ENCODE results near the gene NUMA1. TPM values are rescaled to one million over a fixed set of nuclear protein-coding genes. Genes with fewer than 3 reads are reported as not detected.

NUMA1 gene
- total and polyA plus RNA-seq, 4 donors, result 19.5 to 93.2 (median 42.1) TPM

- TF ChIP-seq, protein P1, sequence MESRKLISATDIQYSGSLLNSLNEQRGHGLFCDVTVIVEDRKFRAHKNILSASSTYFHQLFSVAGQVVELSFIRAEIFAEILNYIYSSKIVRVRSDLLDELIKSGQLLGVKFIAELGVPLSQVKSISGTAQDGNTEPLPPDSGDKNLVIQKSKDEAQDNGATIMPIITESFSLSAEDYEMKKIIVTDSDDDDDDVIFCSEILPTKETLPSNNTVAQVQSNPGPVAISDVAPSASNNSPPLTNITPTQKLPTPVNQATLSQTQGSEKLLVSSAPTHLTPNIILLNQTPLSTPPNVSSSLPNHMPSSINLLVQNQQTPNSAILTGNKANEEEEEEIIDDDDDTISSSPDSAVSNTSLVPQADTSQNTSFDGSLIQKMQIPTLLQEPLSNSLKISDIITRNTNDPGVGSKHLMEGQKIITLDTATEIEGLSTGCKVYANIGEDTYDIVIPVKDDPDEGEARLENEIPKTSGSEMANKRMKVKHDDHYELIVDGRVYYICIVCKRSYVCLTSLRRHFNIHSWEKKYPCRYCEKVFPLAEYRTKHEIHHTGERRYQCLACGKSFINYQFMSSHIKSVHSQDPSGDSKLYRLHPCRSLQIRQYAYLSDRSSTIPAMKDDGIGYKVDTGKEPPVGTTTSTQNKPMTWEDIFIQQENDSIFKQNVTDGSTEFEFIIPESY (IDR thresholded peaks at IDR 0.05), result no peak
- TF ChIP-seq FOXA1 (IDR thresholded peaks at IDR 0.05) (no peak), NR2F2 (IDR thresholded peaks at IDR 0.05) (no peak), JUND (IDR thresholded peaks at IDR 0.05) (no peak)
- TF ChIP-seq, protein P2, sequence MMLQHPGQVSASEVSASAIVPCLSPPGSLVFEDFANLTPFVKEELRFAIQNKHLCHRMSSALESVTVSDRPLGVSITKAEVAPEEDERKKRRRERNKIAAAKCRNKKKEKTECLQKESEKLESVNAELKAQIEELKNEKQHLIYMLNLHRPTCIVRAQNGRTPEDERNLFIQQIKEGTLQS (IDR thresholded peaks at IDR 0.05), result no peak
- H3K27ac ChIP-seq (ENCODE audit: low read depth in 1 of 2, low read length in 2 of 2), result no peak overlapping the region
- no peak for DNase-seq (ENCODE audit: low spot score)
- WGBS, result 93% methylated on average over 8 of the region's 8 CpGs
- no peaks in the 10 kb centered on the region for H3K4me1 ChIP-seq (ENCODE audit: control insufficient read depth in 4 of 4, insufficient read depth in 4 of 4, low read length in 3 of 4)
- H3K27me3 ChIP-seq (ENCODE audit: control insufficient read depth in 4 of 4, insufficient read depth in 4 of 4, low read length in 3 of 4), result no peaks in the 10 kb centered on the region
- H3K36me3 ChIP-seq (ENCODE audit: control insufficient read depth in 4 of 4, insufficient read depth in 3 of 4, low read depth in 1 of 4, low read length in 3 of 4), result peaks cover 26 to 97% (median 85%) of the 10 kb centered on the region in 4 donors
- no peaks in the 10 kb centered on the region for H3K9me3 ChIP-seq (ENCODE audit: control insufficient read depth in 4 of 4, low read length in 3 of 4)
- H3K4me3 ChIP-seq (ENCODE audit: low read depth in 1 of 3, low read length in 3 of 3), result no peak overlapping the region
- H3K9ac ChIP-seq (ENCODE audit: low read depth in 1 of 2, low read length in 2 of 2), result no peak overlapping the region
These were observed 73.8 kb downstream of the NUMA1 start for GRCh38 chr11:72006309-72007088.

DNA sequence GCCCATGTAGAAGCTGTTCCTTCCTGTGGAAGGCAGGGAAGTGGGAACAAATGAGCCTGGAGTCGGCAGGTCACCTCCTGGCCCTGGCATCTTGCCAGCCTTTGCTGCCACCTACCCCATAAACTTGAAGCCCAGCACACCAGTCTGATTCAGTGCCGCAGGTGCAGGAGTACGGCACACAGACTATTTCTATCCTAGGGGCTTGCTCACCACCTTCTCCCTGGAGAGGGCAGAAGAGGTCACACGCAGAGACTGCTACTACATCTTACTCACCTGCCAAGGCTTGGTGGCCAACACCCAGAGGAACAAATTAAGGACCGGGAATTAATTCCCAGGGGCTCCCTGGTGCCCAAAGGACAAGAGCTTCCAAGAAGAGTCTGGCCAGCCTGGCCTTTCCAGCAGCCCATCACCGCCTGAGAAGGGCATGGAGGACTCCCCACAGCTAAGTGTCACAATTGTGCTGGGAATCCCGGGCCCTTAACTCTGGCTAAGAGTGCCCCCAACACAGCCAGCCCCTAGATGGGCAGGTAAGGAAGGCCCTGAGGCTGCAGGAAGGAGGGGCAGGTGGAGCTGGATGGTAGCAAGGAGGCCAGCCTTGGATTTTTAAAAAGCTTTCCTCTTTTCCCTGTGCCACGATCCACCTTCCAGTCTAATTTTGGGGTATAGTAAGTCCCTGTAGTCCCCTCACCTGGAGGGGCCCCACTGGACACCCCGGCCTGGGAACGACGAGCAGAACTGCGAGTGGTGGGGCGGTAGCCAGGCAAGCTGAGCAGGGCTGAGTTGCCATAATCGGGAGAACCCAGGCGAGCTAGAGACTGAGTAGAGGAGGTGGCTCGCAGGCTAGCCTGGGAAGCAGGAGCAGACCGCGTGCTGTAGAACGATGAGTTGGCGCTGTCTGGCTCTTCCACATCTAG lies 74.7 kb downstream of the NUMA1 start:
- DNase-seq (ENCODE audit: low spot score), result no peak
- Histone ChIP-seq H3K27me3 (ENCODE audit: control insufficient read depth in 4 of 4, insufficient read depth in 4 of 4, low read length in 3 of 4) (no peaks in the 10 kb centered on the region), H3K36me3 (ENCODE audit: control insufficient read depth in 4 of 4, insufficient read depth in 3 of 4, low read depth in 1 of 4, low read length in 3 of 4) (peaks cover 24 to 90% (median 79%) of the 10 kb centered on the region in 4 donors), H3K27ac (ENCODE audit: low read depth in 1 of 2, low read length in 2 of 2) (no peak overlapping the region), H3K9me3 (ENCODE audit: control insufficient read depth in 4 of 4, low read length in 3 of 4) (no peaks in the 10 kb centered on the region), H3K4me1 (ENCODE audit: control insufficient read depth in 4 of 4, insufficient read depth in 4 of 4, low read length in 3 of 4) (no peaks in the 10 kb centered on the region), H3K9ac (ENCODE audit: low read depth in 1 of 2, low read length in 2 of 2) (no peak overlapping the region), H3K4me3 (ENCODE audit: low read depth in 1 of 3, low read length in 3 of 3) (no peak overlapping the region)
- TF ChIP-seq REST (IDR thresholded peaks at IDR 0.05) (no peak), FOXA1 (IDR thresholded peaks at IDR 0.05) (no peak), FOXA2 (IDR thresholded peaks at IDR 0.05) (no peak), YY1 (IDR thresholded peaks at IDR 0.05) (no peak), HNF4A (conservative IDR thresholded peaks at IDR 0.05) (no peak), RXRA (IDR thresholded peaks at IDR 0.05) (no peak), SP1 (IDR thresholded peaks at IDR 0.05) (no peak)
- TF ChIP-seq, protein P3, sequence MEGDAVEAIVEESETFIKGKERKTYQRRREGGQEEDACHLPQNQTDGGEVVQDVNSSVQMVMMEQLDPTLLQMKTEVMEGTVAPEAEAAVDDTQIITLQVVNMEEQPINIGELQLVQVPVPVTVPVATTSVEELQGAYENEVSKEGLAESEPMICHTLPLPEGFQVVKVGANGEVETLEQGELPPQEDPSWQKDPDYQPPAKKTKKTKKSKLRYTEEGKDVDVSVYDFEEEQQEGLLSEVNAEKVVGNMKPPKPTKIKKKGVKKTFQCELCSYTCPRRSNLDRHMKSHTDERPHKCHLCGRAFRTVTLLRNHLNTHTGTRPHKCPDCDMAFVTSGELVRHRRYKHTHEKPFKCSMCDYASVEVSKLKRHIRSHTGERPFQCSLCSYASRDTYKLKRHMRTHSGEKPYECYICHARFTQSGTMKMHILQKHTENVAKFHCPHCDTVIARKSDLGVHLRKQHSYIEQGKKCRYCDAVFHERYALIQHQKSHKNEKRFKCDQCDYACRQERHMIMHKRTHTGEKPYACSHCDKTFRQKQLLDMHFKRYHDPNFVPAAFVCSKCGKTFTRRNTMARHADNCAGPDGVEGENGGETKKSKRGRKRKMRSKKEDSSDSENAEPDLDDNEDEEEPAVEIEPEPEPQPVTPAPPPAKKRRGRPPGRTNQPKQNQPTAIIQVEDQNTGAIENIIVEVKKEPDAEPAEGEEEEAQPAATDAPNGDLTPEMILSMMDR (IDR thresholded peaks at IDR 0.05; ENCODE audit: low read depth, low read length, missing input control), result no peak
- TF ChIP-seq, protein P1 (IDR thresholded peaks at IDR 0.05), result no peak
- 90% methylated on average over 20 of the region's 20 CpGs for WGBS

All from liver (tissue), 9 donors.